ENCODE data around the gene EEF2K.
"Not testable (repeated sequence)": the region's sequence is repeated elsewhere in the genome, so short reads cannot be mapped to it uniquely, and the experiment has no call there.

Gene EEF2K

DNA sequence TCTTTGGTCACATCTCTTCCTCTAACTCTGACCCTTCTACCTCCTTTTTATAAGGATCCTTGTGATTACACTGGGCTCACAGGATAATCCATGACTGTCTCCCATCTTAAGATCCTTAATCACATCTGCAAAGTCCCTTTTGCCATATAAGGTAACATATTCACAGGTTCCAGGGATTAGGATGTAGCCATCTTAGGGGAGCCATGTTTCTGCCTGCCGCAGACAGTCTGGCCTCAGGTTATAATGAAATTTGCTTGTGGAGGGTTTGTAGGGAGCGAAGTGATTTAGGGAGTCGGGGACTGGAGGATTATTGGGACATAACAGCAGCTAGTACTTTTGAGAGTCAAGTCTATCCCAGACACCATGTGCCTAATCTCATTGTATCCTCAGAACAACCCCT lies 7.7 kb downstream of the EEF2K start:
- peak in 1 of 2 experiments; percentile 24 for DNase-seq

GRCh38 chr16:22214402-22214801 lies 8.3 kb downstream of the EEF2K start:
- DNase-seq = no peak

- no peak for DNase-seq
Observed at GRCh38 chr16:22214889-22215288, 8.8 kb downstream of the EEF2K start.

DNA sequence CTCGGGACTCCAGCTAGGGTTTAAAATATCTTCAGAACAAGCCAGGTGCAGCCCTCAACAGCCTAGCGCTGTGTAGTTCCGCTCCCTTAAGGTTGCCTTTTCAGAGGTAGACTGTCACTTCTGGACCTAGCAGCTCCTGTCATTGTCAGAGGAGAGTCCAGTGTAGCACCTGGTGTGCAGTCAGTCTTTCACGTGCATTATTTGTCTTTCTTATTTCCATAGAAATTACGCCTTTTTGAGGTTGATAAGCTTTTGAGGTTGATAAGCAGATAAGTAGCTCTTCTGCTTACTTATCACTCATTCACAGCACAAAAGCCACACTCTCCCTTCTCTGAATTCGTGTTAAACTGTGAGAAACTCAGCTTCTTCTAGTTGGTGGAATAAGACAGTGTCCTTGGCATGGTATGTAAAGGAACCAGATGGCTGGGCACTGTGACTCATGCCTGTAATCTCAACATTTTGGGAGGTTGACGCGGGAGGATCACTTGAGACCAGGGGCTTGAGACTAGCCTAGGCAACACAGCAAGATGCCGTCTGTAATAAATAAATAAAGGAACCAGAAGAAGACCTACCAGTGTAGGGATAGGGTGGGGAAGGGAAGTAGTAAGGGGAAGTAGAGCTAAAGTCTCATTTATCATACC lies 10.2 kb downstream of the EEF2K start:
- peak; percentile 47 to 82 for DNase-seq

DNA sequence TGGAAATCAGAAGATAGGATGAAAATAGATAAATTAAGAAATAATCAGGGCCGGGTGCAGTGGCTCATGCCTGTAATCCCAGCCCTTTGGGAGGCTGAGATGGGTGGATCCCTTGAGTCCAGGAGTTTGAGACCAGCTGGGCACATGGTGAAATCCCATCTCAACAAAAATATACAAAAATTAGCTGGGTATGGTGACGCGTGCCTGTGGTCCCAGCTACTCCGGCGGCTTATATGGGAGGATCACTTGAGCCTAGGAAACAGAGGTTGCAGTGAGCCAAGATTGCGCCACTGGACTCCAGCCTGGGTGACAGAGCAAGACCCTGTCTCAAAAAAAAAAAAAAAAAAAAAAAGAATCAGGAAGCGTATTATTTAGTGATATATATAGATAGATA lies 10.8 kb downstream of the EEF2K start:
- not testable (repeated sequence) for DNase-seq

DNA sequence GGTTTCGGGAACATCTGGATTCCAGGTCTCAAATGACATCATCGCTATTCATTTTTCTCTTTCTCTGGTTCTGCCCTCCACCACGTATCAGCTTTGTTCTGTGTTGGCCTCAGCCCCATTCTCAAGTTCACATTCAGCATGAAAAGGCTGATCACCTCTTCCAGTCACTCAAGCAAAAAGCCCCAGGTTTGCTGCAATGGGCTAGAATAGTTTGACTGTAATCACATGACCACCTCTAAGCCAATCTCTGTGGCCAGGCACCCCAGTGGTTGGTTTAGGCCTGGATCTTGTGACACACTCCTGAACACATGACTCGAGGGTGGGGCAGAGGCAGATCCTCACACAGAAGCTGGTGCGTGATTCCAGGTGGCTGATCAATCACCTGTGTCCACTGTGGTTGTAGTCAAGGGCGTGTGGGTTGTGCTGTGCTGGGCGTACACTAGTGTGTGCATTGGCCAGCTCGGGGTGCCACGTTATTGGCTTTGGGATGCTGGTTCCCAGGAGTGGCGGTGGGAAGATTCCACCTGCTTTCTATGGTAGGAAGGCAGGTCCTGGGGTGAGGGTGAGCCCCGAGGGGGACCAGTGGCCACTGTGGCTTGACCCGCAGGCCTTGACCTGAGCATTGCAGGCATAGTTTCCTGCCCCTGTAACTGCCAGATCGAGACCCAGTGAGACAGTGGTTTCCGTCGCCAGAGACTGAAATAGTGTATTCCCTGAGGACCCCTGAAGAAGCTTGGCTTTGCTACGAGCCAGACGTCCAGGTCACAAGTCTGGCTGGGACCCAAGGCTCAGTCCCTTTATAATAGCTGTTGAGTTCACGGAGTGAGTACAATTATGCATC lies 12.0 kb downstream of the EEF2K start:
- DNase-seq = no peak

- DNase-seq = no peak
Observed at GRCh38 chr16:22219389-22220068, 13.5 kb downstream of the EEF2K start.

DNA sequence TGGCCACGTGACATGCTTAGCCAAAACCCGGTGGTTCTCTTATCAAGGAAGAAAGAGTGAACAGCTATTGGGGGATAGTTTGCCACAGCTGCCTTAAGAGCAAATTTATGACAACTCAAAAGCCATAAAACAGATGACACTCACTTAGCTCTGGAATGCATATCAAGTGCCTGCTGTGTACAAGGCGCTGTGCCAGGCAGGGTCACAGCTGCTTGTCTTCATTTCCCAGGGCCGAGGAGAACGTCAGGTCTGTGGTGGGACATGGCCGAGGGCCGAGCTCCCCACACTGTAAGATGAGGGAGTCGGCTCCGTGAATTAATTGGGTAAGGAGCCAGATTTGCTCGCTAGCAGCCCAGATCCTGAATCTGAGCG lies 14.0 kb downstream of the EEF2K start:
- peak; percentile 50 to 66 for DNase-seq

GRCh38 chr16:22220714-22221113 lies 14.6 kb downstream of the EEF2K start:
- DNase-seq = no peak

DNA sequence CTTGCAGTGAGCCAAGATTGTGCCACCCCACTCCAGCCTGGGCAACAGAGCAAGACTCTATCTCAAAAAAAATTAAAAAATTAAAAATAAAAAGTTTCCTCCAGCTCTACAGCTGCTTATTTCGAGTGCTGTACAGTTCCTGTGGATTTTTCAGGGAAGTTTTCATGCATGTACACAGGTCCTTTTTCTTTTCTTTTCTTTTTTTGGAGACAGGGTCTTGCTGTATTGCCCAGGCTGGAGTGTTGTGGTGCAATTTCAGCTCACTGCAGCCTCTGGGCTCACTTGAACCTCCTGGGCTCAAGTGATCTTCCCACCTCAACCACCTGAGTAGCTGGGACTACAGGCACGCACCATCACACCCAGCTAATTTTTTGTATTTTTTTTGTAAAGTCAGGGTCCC lies 15.9 kb downstream of the EEF2K start:
- no peak for DNase-seq

DNA sequence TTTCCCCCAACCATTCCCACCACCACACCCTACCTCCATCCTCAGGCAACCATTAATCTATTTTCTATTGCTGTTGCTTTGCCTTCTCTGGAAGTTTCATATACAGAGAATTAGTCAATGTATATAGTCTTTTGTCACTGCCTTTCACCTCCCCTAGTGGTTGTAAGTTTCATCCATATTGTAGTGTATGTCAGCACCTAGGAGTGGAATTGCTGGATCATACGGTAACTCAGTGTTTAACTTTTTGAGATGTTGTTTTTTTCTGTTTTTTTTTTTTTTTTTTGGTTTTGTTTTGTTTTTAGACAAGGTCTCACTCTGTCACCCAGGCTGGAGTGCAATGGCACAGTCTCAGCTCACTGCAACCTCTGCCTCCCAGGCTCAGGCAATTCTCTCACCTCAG lies 16.9 kb downstream of the EEF2K start:
- no peak for DNase-seq

DNA sequence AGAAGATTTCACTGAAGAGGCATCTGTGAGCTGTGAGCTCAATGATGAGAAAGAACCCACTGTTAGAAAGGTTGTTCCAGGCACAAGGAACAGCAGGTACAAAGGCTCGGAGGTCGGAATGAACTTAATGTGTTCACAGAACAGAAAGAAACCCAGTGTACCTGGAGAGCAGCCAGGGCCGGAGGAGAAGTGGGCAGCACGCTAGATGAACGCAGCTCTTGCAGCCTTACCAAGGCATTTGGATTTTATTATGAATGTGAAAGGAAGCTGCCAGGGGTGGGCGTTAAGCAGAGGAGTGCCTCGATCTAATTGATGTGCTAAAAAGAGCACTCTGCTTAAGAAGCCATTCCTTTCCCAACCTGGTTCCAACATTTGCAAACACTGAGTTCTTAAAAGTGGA lies 19.0 kb downstream of the EEF2K start:
- no peak for DNase-seq

DNA sequence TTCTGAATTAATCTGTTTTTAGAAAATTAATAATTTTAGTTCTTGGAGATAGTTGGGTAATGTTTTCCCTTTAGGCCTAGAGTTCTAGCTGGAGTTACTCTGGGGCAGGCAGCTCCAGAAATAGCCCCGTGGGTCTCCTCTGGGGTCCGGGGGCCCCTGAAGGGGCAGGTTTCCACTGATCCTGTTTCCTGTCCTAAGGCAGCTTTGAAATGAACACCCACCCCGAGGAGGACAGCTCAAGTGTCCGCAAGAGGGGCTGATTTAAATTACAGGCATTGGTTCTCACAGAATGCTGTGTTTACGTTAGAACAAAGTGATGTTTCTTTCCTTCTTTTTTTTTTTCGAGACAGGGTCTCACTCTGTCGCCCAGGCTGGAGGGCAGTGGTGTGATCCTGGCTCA lies 23.8 kb downstream of the EEF2K start:
- no peak for DNase-seq

DNA sequence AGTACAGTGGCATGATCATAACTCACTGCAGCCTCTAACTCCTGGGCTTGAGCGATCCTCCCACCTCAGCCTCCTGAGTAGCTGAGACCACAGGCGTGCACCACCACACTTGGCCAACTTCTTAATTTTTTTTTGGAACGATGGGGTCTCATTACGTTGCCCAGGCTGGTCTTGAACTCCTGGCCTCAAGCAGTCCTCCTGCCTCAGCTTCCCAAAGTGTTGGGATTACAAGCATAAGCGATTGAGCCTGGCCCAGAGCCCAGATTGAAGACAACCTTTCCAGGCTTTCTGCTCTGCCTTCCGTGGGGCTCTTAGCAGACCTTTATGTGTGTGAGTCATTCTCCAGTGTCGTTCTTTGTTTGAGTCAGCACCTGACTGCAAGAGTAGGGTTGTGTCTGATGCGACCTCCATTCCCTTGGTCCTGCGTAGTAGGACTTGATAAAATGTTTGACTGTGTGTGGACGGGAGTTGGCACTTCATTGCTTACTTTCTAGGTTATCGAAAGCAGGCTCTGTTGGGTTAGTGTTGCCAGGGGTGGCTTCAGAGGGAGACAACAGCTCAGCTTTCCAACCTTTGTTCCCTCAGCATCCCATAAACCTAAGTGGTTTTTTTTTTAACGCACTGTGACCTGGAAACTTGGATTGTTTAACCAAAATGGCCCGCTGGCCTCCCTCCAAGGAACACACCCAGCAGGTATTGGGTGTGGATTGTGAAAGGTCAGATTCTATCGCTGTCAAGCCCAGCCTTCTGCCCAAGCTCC lies 26.4 kb downstream of the EEF2K start:
- no peak for DNase-seq

DNA sequence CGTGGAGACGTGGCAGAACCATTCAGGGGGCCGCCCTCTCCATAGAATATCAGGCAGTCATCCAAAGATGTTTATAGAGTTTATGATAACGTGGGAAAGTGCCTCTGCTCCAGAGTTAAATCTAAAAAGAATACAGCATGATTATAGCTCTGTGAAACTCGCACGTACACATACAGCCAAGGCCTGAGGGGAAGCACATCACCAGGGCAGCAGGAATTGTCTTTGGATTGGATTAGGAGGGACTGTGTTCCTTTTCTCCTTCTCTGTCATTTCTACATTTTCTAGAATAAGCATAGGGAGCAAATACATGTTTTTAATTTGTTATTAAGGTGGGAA lies 26.9 kb downstream of the EEF2K start:
- no peak for DNase-seq

GRCh38 chr16:22235839-22236745 lies 30.0 kb downstream of the EEF2K start:
- no peak for DNase-seq

DNA sequence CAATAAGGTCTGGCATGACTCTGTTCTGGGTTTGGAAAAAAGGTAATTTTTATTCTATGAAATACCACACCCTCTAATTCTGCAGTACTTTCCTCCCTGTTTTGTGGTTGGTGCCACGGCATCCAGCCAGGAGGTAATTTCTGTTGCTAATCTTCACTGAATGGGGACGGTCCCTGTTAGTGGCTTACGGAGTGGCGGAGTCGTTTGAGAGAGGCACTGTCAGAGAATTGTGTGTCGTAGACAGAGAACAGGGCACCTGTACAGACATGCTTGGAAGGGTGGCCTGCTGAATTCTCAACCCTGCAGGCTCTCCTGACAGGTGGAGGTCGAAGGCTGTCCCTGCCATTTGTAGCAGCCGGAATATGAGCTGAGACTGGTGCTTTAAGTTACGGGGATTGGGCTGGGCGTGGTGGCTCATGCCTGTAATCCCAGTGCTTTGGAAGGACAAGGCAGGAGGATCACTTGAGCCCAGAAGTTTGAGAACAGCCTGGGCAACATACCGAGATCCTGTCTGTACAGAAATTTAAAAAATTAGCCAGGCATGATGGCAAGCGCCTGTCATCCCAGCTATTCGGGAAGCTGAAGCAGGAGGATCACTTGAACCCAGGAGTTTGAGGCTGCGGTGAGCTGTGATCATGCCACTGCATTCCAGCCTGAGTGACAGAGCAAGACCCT lies 33.2 kb downstream of the EEF2K start:
- DNase-seq = no peak

DNA sequence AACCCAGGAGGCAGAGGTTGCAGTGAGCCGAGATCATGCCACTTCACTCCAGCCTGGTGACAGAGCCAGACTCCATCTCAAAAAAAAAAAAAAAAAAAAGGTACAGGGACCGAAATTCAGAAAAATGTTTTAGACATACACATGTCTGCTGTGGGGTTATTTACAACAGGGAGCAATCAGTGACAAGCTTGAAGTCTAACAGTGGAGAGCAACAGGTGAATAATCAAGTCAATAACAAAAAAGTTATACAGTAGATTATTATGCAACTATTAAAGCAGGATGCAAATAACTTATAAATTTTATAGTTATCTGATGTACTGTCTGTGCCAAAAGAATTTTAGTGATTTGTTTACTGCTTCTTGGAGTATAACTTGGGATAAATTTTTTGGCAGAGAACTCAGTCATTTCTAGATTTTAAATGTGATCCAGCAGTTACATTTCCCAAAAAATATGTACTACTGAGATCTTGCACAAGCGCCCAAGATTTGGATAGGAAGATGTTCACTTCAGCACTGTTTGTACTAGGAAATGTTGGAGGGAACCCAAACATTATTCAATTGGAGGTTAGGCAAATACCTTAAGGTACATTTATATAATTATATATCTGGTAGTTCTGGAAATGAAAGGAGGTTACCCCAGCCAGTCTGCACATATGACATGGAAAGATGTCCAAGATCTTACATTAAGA lies 34.1 kb downstream of the EEF2K start:
- no peak for DNase-seq

DNA sequence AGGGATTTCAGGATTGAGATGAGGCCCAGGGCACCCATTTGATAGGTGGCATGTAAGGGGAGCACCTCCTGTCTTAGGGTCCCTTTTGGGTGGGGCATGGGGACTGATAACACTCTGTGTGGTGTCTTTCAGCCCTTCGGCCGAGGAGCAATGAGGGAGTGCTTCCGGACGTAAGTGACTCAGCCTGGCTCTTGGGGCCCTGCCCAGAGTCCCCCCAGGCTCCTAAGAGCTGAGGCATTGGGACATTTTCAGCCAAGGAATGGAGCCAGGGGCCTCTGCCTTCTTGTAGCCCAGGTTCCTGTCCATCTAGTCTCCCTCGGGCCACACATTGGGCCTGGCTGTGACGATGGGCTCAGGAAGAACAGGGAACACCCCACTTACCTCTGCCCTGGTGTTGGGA lies 44.4 kb downstream of the EEF2K start:
- no peak for DNase-seq

GRCh38 chr16:22252317-22252716 lies 46.2 kb downstream of the EEF2K start:
- DNase-seq = no peak

DNA sequence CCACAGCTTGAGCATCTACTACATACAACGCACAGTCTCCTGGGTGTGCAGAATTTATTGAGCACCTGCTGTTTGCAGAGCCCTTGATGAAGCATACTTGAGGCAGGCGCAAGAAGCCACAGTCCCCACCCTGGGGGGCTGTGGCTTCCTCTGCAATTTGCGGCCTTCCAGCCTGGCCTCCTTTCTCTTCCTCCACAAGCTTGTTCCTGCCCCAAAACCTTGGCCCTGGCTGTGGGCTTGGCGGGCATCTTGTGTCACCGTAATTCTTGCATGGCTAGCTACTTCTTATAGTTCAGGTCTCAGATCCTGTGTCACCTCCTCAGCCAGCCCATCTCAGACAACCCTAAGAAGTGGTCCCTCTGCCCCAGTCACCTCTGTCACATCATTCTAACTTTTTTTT lies 47.2 kb downstream of the EEF2K start:
- DNase-seq = no peak
